Omental fat pad (tissue), 4 donors: ENCODE data around the gene COLEC12. TPM values are rescaled to one million over a fixed set of nuclear protein-coding genes. Genes with fewer than 3 reads are reported as not detected.

Source experiments
- ATAC-seq: fragments of 150-250 bp; one replicate; pipeline ENCODE4 v1.9.1; 2016; ENCODE audit warnings: mild to moderate bottlenecking, moderate library complexity; ENCODE audit not compliant: low FRiP score
- DNase-seq: peaks from one replicate; pipeline ENCODE4 v3.0.0-alpha.2; 2019; ENCODE audit warnings: low spot score
- CTCF ChIP-seq, 3 donors: fragments of 450-650 bp; IDR thresholded peaks; one replicate each; pipeline ENCODE4 v1.5.1; 2016 to 2017; ENCODE audit warnings: antibody characterized with exemption in 3 of 3, mild to moderate bottlenecking in 3 of 3, moderate library complexity in 2 of 3
- total RNA-seq, 4 donors: library from RNA; depleted of rRNA; stranded (reverse); fragments of >200 nt; gene quantifications; one replicate each; pipeline ENCODE4 v1.1.0, GENCODE V29; 2016

COLEC12 gene
- total RNA-seq, 4 donors from 2014 or later: 25.3 to 54.8 (median 42.7) TPM

DNA sequence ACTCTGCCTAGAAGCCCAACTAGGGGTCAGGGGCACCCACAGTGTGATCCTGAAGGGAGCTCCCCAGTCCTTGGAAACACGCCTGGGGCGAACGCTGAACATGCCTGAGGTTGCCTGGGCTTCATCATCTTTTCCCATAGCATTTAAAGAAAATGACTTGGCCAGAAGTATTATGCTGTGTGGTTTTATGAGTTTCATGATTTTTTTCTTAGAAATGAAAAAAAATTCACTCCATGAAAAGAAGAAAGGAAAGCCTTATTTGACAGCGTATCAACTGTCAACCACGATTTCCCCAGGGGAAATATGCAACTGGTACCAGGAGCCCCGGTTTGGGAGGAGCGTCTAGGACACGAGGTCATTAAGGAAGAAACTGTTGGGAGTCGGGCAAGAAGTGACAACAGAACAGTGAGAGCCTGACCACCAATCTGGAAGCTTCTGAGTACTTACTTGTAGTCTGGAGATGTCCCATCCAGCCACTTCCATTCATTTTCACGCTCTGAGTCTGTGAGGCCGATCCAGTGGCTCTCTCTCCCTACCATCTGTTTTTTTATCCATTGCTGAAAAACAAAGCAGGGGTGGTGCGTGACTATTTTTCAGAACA is 169.2 kb downstream of the COLEC12 start:
- no peak for TF ChIP-seq CTCF (IDR thresholded peaks at IDR 0.05)
- DNase-seq: no peak
- ATAC-seq: no peak

DNA sequence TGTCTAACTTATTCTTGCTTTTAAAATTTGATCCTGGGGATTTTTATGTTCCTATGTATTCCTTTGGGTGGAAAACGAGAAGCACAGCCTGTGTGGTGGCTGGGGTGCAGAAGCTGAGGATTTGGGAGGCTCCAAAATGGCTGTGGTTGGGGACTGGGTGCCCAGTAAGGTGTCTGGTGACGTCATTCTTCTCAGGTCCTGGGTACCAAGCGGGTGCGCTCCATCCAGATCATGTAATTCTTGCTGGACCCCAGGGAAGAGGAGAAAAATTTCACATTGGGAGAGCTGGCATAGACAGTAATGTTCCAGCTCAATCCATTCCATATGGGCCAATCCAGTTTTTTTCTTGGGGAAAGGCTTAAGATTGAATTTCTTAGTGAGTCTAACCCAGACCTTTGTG is 171.6 kb downstream of the COLEC12 start:
- ATAC-seq (no peak), DNase-seq (no peak)
- TF ChIP-seq CTCF (IDR thresholded peaks at IDR 0.05): no peak

DNA sequence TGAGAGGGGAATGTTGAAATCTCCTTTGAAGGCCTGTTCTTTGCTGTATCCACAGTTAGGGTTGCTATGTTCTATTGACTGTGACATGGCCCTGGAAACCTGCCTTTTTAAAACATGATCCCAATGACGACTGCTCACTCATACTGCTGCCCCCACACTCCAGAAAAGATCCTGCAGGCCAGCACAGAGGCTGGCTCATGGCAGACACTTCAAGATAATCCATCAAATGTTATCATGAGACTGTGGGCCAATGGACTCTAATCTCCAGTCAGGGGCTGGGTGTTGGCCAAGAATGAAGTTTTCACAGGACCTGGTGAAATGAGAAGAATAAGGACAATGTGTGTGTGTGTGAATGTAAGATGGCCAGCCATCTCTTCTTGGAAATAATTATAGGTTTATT is 173.7 kb downstream of the COLEC12 start:
- TF ChIP-seq CTCF (IDR thresholded peaks at IDR 0.05): no peak
- DNase-seq: no peak
- no peak for ATAC-seq

- ATAC-seq (no peak), DNase-seq (no peak)
- TF ChIP-seq CTCF (IDR thresholded peaks at IDR 0.05): no peak
These were observed 177.3 kb downstream of the COLEC12 start for GRCh38 chr18:323253-323622.

DNA sequence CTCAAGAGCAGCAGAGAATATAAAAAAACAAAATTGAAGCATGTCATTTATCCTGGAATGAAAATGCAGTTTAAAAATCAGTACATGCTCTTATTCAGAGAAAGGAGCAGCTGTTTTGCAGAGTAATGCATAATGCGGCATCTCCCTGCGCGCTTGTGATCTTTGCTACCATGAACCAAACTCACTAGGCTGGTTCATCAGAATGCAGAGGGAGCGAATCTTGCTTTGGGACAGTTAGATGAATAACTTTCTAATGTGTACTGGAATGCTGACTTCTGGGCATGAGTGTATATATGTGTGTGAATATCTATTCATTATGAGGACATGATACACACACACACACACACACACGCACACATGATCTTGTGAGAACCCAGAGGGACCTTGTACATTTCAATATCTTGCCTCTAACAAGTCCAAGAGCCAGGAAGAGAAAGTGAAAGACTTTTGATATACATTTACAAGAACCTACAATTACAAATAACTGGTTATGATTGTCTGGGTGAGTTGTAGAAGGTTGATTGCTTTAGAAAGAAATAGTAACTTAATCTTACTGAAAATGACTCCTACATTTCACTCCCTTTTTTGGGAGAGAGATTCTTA is 178.5 kb downstream of the COLEC12 start:
- TF ChIP-seq CTCF (IDR thresholded peaks at IDR 0.05): no peak
- no peak for DNase-seq
- no peak for ATAC-seq

GRCh38 chr18:320155-320554 is 180.3 kb downstream of the COLEC12 start:
- no peak for ATAC-seq
- no peak for DNase-seq
- TF ChIP-seq CTCF (IDR thresholded peaks at IDR 0.05): no peak

GRCh38 chr18:319720-320119 is 180.8 kb downstream of the COLEC12 start:
- no peak for TF ChIP-seq CTCF (IDR thresholded peaks at IDR 0.05)
- ATAC-seq: no peak
- DNase-seq: no peak
